Measurements from ENCODE around the gene ZNF516.
A peak's percentile ranks its signal among the peaks of the same experiment; 100 is the strongest.

ZNF516 gene

DNA sequence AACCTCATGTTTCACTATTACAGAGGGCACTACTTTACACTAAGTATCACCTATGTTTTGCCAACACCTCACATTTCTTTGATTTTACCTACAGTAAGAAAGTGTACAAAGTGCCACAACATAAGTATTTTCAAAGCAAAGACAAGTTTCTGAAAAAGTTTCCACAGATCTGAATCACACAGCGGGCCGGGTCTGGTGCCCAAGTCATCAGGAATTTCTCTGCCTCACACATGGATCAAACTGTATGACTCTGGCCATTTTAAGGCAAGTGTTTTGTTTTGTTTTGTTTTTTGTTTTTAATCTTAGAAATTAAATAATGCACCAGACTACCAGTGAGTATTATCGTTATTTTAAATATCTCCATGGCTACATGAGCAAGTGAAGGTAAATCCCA is 73.4 kb downstream of the ZNF516 start:
- no peak for DNase-seq (ENCODE audit: low read depth)

DNA sequence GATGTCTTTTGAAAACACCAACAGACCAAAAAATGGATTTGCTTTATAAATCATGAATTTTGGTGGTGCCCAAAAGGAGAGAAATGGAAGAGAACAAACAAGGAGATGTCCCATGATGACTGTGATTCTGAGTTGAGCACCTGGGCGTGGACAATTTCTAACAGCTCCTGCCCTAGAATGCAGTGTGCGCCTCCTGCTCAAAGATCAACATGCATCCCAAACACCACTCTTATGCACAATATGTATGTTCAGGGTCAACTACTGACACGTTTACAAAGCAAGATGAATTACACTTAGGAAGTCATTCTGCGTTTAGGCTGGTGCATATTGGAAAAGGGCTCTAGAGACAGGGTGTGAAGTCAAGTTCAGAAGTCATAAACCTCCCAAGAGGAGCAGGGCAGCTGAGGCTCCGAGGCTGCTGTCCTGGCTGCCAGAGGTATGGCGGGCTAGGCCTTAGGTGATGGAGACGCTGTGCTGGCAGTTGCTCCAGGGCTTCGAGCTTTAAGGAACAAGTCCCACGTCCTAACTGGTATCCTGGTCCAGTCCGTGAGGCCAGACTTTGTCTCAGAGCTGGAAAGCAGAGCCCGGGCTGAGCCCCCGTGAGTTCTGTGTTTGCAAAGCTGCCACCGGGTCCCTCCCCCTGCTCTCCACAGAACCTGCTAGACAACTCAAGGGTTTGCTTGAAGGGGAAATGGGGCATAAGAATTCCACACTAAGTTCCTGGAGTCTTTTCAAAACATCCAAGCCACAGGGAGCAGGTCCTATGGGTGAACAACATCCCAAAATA is 74.0 kb downstream of the ZNF516 start:
- no peak for DNase-seq (ENCODE audit: low read depth)

DNA sequence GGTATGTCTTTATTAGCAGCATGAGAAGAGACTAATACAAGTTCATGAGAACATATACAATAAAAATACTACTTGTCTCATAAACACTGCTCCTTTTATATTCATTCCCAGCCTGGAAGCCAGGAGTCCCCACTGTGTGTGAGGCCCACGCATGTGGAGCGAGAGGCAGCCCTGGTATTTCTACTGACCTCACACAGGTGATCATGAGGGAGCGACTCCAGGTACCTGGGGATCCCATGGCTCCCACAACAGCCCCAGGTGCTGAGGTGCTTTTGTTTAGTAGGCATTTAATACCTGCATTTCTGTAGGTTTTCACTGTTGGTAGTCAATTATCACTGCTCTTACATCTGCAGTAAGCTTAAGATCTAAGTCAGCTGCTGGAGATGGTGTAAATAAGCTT is 75.2 kb downstream of the ZNF516 start:
- DNase-seq (ENCODE audit: low read depth), result no peak

DNA sequence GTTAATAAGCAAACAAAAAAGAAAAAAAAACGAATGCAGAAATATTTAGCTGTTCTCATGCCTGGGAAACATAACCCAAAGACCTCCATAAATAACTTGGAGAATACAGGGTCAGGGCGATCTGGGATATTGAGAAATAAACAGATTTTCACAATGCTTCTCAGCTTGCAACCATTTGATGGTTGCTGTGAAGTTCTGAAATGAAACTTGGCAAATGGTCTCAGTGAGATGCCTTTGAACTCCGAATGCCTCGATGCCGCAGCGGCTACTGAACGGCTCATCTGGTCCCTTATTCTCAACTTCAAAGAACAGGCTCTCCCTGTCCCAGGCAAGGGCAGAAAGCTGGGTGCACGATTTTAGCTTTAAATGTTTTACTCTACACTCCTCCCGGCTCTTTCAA is 78.1 kb downstream of the ZNF516 start:
- peak; percentile 84 for DNase-seq (ENCODE audit: low read depth)

DNA sequence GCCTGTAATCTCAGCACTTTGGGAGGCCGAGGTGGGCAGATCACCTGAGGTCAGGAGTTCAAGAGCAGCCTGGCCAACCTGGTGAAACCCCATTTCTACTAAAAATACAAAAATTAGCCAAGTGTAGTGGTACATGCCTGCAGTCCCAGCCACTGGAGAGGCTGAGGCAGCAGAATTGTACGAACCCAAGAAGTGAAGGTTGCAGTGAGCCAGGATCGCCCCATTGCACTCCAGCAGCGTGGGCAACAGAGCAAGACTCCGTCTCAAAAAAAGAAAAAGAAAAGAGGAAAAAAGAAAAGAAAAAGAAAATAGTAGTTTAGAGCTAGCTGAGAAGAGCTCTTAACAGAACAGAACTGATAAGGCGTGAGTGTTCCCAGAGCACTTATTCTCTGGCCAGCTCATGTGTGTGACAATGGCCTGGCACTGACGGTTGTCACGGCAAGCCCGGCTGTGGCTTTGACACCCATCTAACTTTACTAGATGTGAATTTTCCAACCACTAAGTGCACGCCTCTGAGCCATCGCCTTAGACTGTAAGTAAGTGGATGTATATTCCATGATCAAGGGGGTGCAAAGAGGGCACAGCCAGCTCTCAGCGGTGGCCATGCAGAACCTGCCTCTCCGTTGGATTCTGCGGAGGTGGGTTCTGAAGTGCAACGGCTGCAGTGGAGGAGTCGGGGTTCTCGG is 80.0 kb downstream of the ZNF516 start:
- DNase-seq (ENCODE audit: low read depth), result no peak

DNA sequence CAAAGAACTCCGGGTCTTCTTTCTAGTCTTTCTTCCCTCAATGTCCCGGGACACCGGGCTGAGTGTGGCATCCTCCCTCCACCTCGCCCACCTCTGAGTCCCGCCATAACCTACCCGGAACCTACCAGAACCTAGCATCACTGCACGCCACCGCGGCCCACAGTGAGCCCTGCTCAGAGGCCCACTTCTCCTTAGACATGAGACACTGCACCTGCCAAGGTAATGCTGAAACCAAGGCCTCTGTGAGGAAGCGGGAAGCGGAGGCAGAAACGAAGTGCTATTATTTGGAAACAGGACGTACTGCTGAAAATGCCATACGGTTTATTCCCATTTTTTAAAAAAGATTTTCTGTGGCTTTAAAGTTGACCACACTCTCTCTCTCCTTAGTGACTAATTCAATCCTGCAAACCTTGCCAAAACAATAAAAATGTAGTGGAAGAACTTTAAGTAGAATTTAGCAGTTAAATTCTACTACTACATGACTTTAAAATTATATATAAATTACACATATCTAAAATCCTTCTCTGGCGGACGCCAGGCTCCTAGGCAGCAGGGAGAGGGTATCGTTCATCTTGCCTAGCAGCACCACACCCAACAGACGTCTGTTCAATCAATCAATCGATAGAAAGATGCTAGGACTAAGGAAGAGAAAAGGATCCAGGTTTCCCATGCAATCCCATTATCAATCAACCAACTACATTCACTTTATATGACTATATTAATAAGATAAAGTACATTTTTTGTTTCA is 82.0 kb downstream of the ZNF516 start:
- DNase-seq (ENCODE audit: low read depth), result peak; percentile 46

DNA sequence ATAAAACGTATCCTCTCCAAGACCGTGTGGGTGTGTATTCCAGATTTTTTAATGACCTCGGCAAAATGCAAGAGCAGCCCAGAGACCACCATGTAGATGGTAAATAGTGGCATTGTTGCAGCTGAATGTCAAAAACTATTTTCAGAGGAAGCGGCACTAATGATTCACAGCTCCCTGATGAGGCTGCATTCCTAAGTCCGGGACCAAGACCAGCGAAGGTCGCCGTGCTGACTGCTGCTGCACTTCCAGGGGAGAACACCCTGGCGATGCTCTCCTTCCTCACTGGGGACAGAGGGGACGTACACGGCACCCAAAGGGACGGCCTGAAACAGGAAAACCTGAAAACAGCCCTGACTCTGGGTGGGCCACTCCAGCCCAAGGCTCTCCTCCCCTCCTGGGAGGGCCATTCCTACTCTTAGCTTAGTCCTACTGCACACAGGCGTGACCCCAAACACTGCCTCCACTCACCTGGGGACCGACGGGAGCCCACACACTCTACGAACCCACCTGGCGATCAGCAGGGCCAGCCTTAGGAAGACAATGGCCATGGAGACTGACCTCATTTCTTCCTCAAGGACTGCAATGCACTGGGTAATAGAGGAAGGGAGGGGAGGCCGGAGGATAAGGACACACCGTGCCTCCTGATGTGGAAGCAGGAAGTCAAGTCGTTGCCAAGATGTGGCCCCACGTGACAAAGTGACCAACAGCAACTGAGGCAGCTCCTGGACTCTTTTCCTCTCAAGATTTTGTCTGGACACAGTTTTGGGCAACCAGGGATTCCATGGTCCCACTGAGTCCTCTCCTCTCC is 82.8 kb downstream of the ZNF516 start:
- peak; percentile 30 for DNase-seq (ENCODE audit: low read depth)

DNA sequence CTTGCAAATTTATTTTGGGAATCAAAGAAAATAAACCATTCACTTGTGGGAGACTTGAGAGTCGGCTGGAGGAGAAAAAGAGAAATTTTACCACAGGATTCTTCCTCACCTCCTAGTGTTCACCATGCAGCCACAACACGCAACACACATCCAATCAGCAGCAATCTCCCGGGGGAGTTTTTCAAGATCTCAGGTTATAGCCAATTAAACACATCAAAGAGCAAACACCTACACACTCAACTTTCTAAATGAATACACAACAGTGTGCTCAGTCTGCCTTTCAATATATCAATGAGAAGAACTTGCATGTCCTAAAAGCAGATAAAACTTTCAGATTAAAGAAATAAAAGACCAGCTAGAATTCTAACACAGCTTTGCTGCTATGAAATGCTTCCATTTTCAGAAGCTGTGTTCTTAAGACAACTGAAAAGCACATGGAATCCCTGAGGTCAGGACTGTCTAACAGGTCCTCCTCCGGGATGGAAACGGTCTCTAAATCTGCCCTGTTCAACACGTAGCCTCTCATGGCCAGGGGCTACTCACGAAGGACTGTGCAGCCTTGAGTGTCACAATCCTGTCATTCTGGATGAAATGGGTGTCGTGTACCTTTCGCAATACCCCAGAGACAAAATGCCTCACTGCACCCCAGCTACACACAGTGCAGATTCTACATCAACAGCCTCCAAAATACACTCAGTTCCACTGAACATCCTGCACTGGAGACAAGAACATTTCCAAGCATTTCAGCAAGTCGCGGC is 84.2 kb downstream of the ZNF516 start:
- DNase-seq (ENCODE audit: low read depth), result no peak

DNA sequence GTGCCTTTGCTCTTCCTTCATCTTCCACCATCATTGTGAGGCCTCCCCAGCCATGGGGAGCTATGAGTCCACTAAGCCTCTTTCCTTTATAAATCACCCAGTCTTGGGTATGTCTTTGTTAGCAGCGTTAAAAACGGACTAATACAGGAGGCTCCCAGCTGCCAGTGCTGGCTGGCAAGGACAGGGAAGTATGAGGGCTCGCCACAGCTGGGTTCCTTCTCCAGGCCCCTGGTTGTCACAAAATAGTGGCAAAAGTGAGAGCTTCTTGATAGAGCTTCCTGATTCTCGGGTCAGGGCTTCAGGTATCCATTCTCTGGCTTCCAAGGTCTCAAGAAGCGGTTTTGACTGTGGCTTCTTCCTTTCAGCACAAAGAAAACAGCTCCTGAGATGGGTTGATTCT is 85.0 kb downstream of the ZNF516 start:
- DNase-seq (ENCODE audit: low read depth), result no peak

DNA sequence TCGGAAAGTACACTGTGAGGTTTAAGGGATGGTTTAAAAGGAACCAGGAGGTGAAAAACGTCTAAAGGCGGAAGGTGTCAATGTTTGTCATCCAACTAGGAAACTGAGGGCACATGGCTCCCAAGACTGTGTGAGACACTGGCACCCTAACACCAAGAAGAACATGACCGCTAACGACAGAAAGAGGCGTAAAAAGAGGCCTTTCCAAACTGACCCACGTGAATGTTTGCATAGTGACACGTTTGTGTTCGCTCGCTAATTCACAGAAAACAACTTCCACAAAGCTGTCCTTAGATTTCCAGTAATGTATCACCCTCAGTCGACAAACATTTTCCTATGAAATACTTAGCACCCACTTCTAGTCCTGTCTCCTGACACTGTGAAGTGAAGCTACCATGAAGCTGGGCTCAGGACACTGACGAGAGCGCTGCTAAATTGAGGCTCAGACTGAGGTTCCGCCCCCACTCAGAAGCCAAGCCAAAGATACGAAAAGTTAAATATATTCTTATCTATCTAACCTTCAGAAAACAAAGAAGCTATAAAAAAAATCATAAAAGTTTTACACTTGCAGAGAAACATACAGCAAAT is 86.5 kb downstream of the ZNF516 start:
- no peak for DNase-seq (ENCODE audit: low read depth)

DNA sequence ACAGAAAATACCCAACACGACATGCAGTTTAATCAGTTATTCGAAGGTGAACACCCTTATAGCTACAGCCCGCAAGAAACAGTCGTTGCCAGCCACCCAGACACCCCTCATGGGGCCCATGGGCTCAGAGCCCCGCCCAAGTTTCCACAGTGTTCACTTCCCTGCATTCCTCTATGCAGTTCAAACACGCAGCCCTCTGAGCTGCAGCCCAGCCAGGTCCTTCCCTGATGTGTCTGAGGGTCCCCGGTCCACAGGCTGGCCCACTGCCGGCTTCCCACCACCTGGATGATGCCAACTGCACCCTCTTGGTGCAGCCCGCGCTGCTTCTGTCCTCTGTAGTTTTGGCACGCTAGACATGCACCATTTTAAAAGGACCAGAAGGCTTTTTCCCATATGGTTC is 87.4 kb downstream of the ZNF516 start:
- DNase-seq (ENCODE audit: low read depth), result no peak

DNA sequence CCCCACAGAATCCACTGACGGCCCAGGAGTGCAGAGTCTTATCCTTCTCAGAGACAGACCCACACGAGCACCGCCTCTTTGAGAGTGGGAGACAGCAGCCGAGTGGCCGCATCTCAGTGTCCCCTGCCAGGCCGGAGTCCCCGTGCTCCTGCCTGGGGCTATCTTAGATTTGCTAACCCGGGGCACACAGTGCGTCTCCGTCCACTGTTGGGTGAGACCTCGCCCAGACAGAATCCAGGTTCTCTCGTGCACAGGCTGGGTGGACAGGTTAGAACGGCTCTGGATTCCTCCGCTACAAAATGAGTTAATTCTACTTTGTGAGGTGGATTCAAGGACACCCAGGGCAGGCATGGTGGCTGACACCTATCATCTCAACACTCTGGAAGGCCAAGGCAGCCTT is 88.3 kb downstream of the ZNF516 start:
- DNase-seq (ENCODE audit: low read depth), result no peak

DNA sequence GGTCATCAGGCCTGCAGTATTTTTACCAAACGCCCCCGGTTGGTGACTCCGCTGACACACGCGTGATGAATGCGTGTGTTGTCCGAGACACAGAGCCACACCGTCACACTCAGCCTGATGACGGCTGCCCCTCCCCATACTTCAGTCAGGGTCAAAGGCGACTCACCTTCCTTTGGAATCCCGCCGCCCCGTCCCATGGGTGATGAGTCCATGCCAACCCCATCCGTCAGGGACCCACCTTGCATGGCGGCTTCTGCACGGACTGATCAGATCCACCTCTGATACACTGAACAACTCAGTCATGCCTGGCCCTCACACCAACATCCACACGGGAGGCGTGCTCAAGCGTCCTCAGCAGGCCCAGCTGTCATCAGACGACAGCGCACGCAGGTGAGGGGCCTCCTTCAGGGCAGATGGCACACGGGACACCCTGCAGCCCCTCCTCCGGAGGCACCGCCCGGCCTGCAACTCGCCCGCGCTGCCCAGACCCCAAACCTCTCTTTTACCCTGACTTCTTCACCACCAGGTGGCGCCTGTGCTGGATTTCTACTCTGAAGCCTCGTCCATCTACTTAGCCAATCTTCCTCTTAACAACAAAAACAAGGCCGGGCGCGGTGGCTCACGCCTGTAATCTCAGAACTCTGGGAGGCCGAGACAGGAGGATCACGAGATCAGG is 89.2 kb downstream of the ZNF516 start:
- DNase-seq (ENCODE audit: low read depth), result peak; percentile 63

DNA sequence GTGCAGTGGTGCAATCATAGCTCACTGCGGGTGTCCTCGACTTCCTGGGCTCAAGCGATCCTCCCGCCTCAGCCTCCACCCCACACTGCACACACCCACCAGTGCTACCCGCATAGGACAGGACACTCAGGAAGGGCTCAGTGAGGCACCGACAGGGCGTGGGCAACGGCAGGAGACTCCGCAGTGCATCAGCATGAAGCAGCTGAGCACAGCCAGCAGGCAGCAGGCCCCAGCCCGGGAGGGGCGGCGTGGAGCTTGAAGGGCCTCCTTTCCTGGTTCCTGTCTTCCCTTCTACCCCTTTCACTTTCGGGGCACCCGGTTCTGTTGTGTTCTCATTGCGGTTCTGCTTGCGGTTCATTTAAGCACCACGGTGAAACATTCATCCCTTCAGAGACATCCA is 89.8 kb downstream of the ZNF516 start:
- no peak for DNase-seq (ENCODE audit: low read depth)

DNA sequence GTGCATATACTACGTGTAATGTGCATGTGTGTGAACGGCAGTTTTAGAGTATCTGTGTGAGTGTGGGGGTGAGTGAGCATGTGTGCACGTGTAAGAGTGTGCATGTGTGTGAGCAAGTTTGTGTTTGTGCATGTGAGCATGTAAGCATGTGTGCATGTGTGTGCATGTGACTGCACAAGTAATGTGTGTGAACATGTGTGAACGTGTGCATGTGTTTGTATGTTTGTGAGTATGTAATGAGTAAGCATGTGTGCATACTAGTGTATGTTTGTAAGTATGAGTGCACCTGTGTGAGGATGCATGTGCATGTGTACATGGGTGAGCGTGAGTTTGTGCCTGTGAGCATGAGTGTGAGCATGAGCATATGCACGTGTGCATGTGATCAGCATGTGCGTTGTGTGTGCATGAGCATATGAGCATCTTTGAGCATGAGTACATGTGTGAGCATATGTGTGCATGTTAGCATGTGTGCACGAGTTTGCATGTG is 90.7 kb downstream of the ZNF516 start:
- no peak for DNase-seq (ENCODE audit: low read depth)

DNA sequence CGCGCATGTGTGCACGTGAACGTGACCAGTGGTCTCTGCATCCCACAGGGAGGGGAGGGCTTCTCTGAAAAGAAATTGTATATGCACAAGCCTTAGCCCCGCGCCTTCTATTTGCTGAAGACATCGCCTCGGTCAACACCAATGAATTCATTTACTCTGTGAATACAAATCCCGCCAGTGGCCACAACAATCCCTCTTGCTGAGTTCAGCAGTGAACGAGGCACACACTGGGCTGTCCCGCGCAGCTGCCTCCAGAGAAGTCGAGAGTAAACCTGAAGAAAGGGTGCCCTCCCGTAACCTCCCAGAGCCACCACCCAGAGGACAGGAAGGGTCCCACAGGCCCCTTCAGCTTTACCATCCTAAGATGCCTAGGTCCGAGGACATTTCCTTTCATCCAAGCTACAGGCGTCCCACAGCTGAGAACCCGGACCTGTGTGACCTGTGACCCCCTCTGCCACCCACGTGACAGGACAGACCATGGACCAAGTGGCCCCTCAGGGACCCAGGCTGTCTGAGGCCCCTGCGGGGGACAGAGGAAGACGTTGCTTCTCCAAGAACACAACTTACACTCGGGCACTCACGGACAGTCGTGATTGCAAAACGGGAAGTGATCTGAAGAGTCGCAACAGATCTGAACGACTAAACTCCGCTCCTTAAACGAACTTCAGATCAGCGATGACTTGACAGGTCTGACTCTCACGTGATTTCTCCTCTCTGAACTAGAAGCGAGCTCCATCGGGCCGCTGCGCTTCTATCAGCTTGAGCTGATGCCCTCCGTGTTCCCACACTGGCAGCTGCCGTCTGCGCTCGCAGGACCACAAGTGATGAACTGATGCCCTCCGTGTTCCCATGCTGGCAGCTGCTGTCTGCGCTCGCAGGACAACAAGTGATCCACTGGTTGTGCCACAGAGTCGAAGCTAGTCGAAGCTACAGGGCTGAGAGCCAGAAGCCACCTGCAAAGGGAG is 92.7 kb downstream of the ZNF516 start:
- no peak for DNase-seq (ENCODE audit: low read depth)

DNA sequence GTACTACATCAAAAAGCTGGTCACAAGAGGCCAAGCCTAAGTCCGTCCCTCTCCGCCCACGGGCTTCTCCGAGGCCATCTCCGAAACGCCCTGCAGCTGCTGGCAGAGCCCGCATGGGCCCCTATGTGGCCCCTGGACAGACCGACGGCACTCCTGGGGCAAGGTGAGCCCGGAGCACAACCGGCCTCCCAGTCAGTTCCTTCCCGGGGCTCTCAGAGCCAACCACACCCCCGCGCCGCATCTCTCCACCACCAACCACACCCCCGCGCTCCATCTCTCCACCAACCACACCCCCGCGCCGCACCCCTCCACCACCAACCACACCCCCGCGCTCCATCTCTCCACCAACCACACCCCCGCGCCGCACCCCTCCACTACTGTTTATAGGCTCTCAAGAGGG is 93.5 kb downstream of the ZNF516 start:
- no peak for DNase-seq (ENCODE audit: low read depth)

DNA sequence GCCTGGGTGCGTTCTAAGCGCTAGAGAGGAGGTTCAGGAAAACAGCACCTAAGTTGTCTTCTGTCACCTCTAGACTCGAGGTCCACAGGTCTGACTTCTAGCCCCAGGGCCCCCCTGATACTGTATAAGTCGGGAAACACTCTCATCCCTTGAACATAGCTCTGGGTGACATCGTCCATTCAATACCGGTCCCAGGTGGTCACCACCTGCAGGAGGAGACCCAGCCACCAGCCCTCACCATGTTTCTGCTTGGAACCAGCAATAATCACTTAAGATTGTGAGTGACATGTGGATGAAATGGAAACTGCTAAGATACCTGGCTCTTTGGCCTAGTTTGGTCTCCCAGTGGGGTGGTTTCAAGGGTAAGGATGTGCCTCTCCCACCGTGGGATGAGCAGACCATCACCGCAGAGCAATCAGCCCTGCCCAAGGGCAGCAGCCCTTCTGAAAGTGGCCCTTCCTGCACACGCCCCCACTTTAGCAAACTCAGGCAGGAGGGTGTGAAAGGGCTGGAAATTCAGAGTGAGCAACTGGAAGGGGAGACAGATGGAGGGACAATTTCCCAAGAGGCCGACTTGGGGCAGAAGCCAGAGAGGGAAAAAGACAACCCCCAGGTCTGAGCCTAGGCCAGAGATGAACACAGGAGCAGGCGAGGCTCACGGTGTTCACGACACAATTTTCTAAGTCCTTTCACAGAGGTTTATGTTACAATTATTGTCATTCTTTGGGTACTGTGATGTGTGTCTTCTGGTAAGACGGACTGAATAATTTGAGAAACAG is 95.2 kb downstream of the ZNF516 start:
- no peak for DNase-seq (ENCODE audit: low read depth)
